H1 (cell line): ENCODE results near the gene SCARF1. TPM values are rescaled to one million over a fixed set of nuclear protein-coding genes. Genes with fewer than 3 reads are reported as not detected.

ENCODE experiments used
- CTCF ChIA-PET: fragments of 300-600 bp; sonication (Branson Sonifier 250); formaldehyde crosslinking; loops from one replicate; lab custom pipeline; 2021; ENCODE audit not compliant: partially characterized antibody; lab: Charles Lee
- POLR2A ChIA-PET: fragments of 300-600 bp; sonication (Branson Sonifier 250); formaldehyde crosslinking; loops from one replicate; lab custom pipeline; 2021; ENCODE audit warnings: inconsistent platforms; ENCODE audit not compliant: partially characterized antibody; lab: Charles Lee
- DNase-seq, 2 experiments: peaks; one replicate each; pipeline versions ENCODE4 v3.0.0 to v3.0.0-alpha.2; 2010 to 2022; ENCODE audit warnings: low spot score in 2 of 2, low read depth in 1 of 2, mixed read lengths in 1 of 2
- FAIRE-seq: peaks from 2 replicates; lab custom pipeline; 2011; peaks lifted over from hg19 to GRCh38; lab: Jason Lieb, UNC
- H2AFZ ChIP-seq: 2 replicates; pipeline ENCODE4 v1.8.1; 2012; ENCODE audit warnings: low read length, inconsistent platforms
- H2AK5ac ChIP-seq: 2 replicates; pipeline ENCODE4 v1.6.1; 2013; ENCODE audit warnings: low read depth, low read length
- H2BK120ac ChIP-seq: replicated peaks from 2 replicates; pipeline ENCODE3; 2013; ENCODE audit warnings: low read depth, low read length, inconsistent platforms
- H2BK12ac ChIP-seq: 2 replicates; pipeline ENCODE4 v1.6.1; 2013; ENCODE audit warnings: low read depth, low read length
- H2BK15ac ChIP-seq: 2 replicates; pipeline ENCODE4 v1.6.1; 2013; ENCODE audit warnings: low read length
- H2BK20ac ChIP-seq: 2 replicates; pipeline ENCODE4 v1.6.1; 2013; ENCODE audit warnings: low read length
- H2BK5ac ChIP-seq: 2 replicates; pipeline ENCODE4 v1.6.1; 2013; ENCODE audit warnings: low read depth, low read length
- H3K14ac ChIP-seq: 2 replicates; pipeline ENCODE4 v1.6.1; 2013; ENCODE audit warnings: inconsistent platforms; ENCODE audit not compliant: insufficient read length
- H3K18ac ChIP-seq: 2 replicates; pipeline ENCODE4 v1.6.1; 2013; ENCODE audit warnings: low read length; ENCODE audit errors: extremely low read depth
- H3K23ac ChIP-seq: 2 replicates; pipeline ENCODE4 v1.6.1; 2013; ENCODE audit warnings: inconsistent platforms; ENCODE audit not compliant: insufficient read length
- H3K23me2 ChIP-seq: 2 replicates; pipeline ENCODE4 v1.6.1; 2013; ENCODE audit warnings: low read depth, low read length
- H3K27ac ChIP-seq: 2 replicates; pipeline ENCODE4 v1.6.1; 2011; ENCODE audit warnings: low read depth, low read length, inconsistent platforms
- H3K27me3 ChIP-seq, 4 experiments: replicated peaks in 1 of 4; 1 replicate in 1 of 4; 2 replicates in 3 of 4; pipeline versions ENCODE4 v1.6.1 to v1.8.1; 2011 to 2013; ENCODE audit warnings: low read length in 3 of 4, mild to moderate bottlenecking in 3 of 4, inconsistent platforms in 2 of 4, mixed read lengths in 2 of 4, moderate library complexity in 1 of 4; ENCODE audit not compliant: control insufficient read depth in 3 of 4, insufficient read depth in 3 of 4; ENCODE audit errors: extremely low read depth in 1 of 4
- H3K36me3 ChIP-seq, 4 experiments: 2 replicates each; pipeline versions ENCODE4 v1.6.1 to v1.8.1; 2011 to 2013; ENCODE audit warnings: mild to moderate bottlenecking in 4 of 4, low read length in 3 of 4, moderate library complexity in 2 of 4, control low read depth in 1 of 4, inconsistent platforms in 1 of 4; ENCODE audit not compliant: insufficient read depth in 4 of 4, control insufficient read depth in 2 of 4
- H3K4ac ChIP-seq: replicated peaks from 2 replicates; pipeline ENCODE3; 2013; ENCODE audit warnings: low read length, low read depth, mixed read lengths, inconsistent platforms; ENCODE audit not compliant: insufficient read length
- H3K4me1 ChIP-seq, 4 experiments: replicated peaks in 1 of 4; 1 replicate in 1 of 4; 2 replicates in 3 of 4; pipeline versions ENCODE4 v1.6.1 to v1.8.1; 2011 to 2013; ENCODE audit warnings: low read length in 3 of 4, inconsistent platforms in 2 of 4, mixed read lengths in 1 of 4; ENCODE audit not compliant: insufficient read depth in 4 of 4, control insufficient read depth in 3 of 4
- H3K4me2 ChIP-seq, 2 experiments: 2 replicates each; pipeline versions ENCODE4 v1.6.1 to v1.8.1; 2011 to 2013; ENCODE audit warnings: low read depth in 2 of 2, low read length in 2 of 2, control low read depth in 1 of 2, inconsistent platforms in 1 of 2, mild to moderate bottlenecking in 1 of 2; ENCODE audit not compliant: insufficient read depth in 1 of 2
- H3K4me3 ChIP-seq, 4 experiments: fragments of 200-600, 300-600 bp in 1 of 4; sonication (generic), shearing (Covaris generic), sonication (Bioruptor Twin) in 1 of 4; 2 replicates each; pipeline versions ENCODE4 v1.5.1 to v1.8.1; 2011 to 2016; ENCODE audit warnings: low read length in 4 of 4, low read depth in 3 of 4, control low read depth in 2 of 4, inconsistent platforms in 2 of 4, mild to moderate bottlenecking in 2 of 4, mixed read lengths in 1 of 4, moderate library complexity in 1 of 4; ENCODE audit not compliant: insufficient read depth in 2 of 4; ENCODE audit errors: extremely low read depth in 1 of 4
- H3K56ac ChIP-seq: replicated peaks from 2 replicates; pipeline ENCODE3; 2013; ENCODE audit warnings: low read depth, mild to moderate bottlenecking, mixed read lengths, low read length, inconsistent platforms; ENCODE audit not compliant: insufficient read length
- H3K79me1 ChIP-seq: 2 replicates; pipeline ENCODE4 v1.6.1; 2013; ENCODE audit warnings: low read depth, low read length, control low read depth
- H3K79me2 ChIP-seq, 2 experiments: 2 replicates each; pipeline versions ENCODE4 v1.6.1 to v1.8.1; 2012 to 2013; ENCODE audit warnings: low read length in 2 of 2, mild to moderate bottlenecking in 2 of 2, inconsistent platforms in 1 of 2; ENCODE audit not compliant: insufficient read depth in 2 of 2, control insufficient read depth in 1 of 2
- H3K9ac ChIP-seq, 4 experiments: replicated peaks in 1 of 4; 1 replicate in 1 of 4; 2 replicates in 3 of 4; pipeline versions ENCODE4 v1.6.1 to v1.8.1; 2011 to 2013; ENCODE audit warnings: low read depth in 3 of 4, low read length in 3 of 4, control low read depth in 2 of 4, mild to moderate bottlenecking in 2 of 4, moderate library complexity in 2 of 4, inconsistent platforms in 1 of 4; ENCODE audit errors: extremely low read depth in 1 of 4
- H3K9me3 ChIP-seq, 2 experiments: 2 replicates each; pipeline versions ENCODE4 v1.6.1 to v1.8.1; 2012 to 2013; ENCODE audit warnings: mild to moderate bottlenecking in 2 of 2, moderate library complexity in 2 of 2, control low read depth in 1 of 2, inconsistent platforms in 1 of 2, low read depth in 1 of 2, low read length in 1 of 2, mixed read lengths in 1 of 2; ENCODE audit not compliant: insufficient read depth in 2 of 2
- H4K20me1 ChIP-seq, 2 experiments: replicated peaks in 1 of 2; 2 replicates each; pipeline versions ENCODE3 to v1.8.1; 2011 to 2013; ENCODE audit warnings: inconsistent platforms in 2 of 2, low read length in 2 of 2, mild to moderate bottlenecking in 1 of 2; ENCODE audit not compliant: insufficient read depth in 2 of 2, control insufficient read depth in 1 of 2
- H4K5ac ChIP-seq: 2 replicates; pipeline ENCODE4 v1.6.1; 2013; ENCODE audit warnings: low read length, low read depth, mixed read lengths, inconsistent platforms; ENCODE audit not compliant: insufficient read length
- H4K8ac ChIP-seq: 2 replicates; pipeline ENCODE4 v1.8.0; 2013; ENCODE audit warnings: mild to moderate bottlenecking, moderate library complexity, low read length, inconsistent platforms; ENCODE audit not compliant: insufficient read depth; ENCODE audit errors: extremely low read depth
- H4K91ac ChIP-seq: replicated peaks from 2 replicates; pipeline ENCODE3; 2013; ENCODE audit warnings: low read length, mixed read lengths, inconsistent platforms; ENCODE audit not compliant: insufficient read length
- whole genome bisulfite sequencing, 2 experiments: shearing (Covaris generic) in 1 of 2; methylation state at CpG; one replicate each; pipeline versions ENCODE4 v1.1.6 to v1.1.7; 2013 to 2015; ENCODE audit warnings: low lambda C conversion rate in 2 of 2, mixed read lengths in 2 of 2, inconsistent platforms in 1 of 2, low coverage in 1 of 2, missing lambda C conversion rate in 1 of 2; ENCODE audit not compliant: insufficient replicate concordance in 2 of 2, insufficient coverage in 1 of 2, insufficient read length in 1 of 2; ENCODE audit errors: extremely low coverage in 1 of 2, missing lambda C conversion rate in 1 of 2; 5-methylcytosine and 5-hydroxymethylcytosine counted together
- polyA plus RNA-seq, 7 experiments: library from polyadenylated mRNA; depleted of rRNA in 3 of 7; stranded (reverse) in 5 of 7; unstranded in 2 of 7; fragments of >200 nt in 5 of 7; fragments of 200-250 nt in 2 of 7; gene quantifications; 1 replicate in 5 of 7; 2 replicates in 1 of 7; 4 replicates in 1 of 7; pipeline versions ENCODE4 v1.2.1 to v1.2.3, GENCODE V29; 2011 to 2013; ENCODE audit warnings: missing spikeins in 2 of 7, mixed read lengths in 2 of 7
- total RNA-seq: library from RNA; stranded (reverse); fragmentation: NEBNext Ultra II Directional; extraction: Animal tissue kit (Norgen Biotek cat#: 25700); gene quantifications from 2 replicates; pipeline ENCODE4 v1.2.1, GENCODE V29; 2021

SCARF1 gene
- total and polyA plus RNA-seq, 2 of the 8 experiments (the other 6 are each of a cell fraction or from before 2014, with no cell fraction given), result 1.1 to 1.6 TPM

GRCh38 chr17:1591474-1592090, 54.0 kb downstream of the SCARF1 start:
- Histone ChIP-seq H2BK12ac (0 out of 2 replicates have a peak overlapping the region, but pooled peaks have one; percentile 23), H2BK5ac (no peak overlapping the region), H3K79me1 (no peaks in the 10 kb centered on the region), H3K14ac (no peak overlapping the region), H3K27me3 (no peaks in the 10 kb centered on the region), H3K4me2 (no peak overlapping the region), H3K79me2 (no peaks in the 10 kb centered on the region), H3K18ac (no peak overlapping the region), H3K36me3 (no peaks in the 10 kb centered on the region), H3K27ac (no peak overlapping the region), H3K56ac (no peak overlapping the region), H2AFZ (no peak overlapping the region), H2BK15ac (no peak overlapping the region), H4K8ac (no peak overlapping the region; the same call in 1 of the 2 replicates), H3K4ac (no peak overlapping the region), H3K23ac (no peak overlapping the region), H4K5ac (no peak overlapping the region), H3K9ac (no peak overlapping the region), H3K9me3 (no peaks in the 10 kb centered on the region), H3K4me1 (peaks cover 0 to 7% (median 4%) of the 10 kb centered on the region in 4 experiments; a peak in 4 of 7 replicates), H4K91ac (no peak overlapping the region), H2BK120ac (no peak overlapping the region), H4K20me1 (no peaks in the 10 kb centered on the region), H3K23me2 (no peaks in the 10 kb centered on the region), H2BK20ac (no peak overlapping the region), H3K4me3 (no peak overlapping the region), H2AK5ac (no peak overlapping the region)
- DNase-seq (no peak), FAIRE-seq (no peak)
- POLR2A ChIA-PET, result no interaction called here
- CTCF ChIA-PET, result interaction anchor here (0.9 to 1.5 kb wide), 7 partner anchors 13 to 58 kb away, joined by 3 to 5 read pairs (median 3); no protein-coding TSS in a partner anchor
- WGBS, 2 experiments, result 97% methylated on average over 22 of the region's 40 CpGs; no CpG with 5 or more reads in 1 of the 2 experiments
